Gastrocnemius medialis (tissue), 4 donors: Measurements from ENCODE around the gene CA10. TPM values are rescaled to one million over a fixed set of nuclear protein-coding genes. Genes with fewer than 3 reads are reported as not detected.

Experiments used
- ATAC-seq, 2 donors: fragments of 150-250 bp; one replicate each; pipeline ENCODE4 v1.9.1; 2016
- DNase-seq, 2 donors: peaks; one replicate each; pipeline ENCODE4 v3.0.0-alpha.2; 2019
- H3K27ac ChIP-seq, 4 donors: fragments of 200-600 bp; sonication (generic); 1 replicate in 1 of 4; 2 replicates in 3 of 4; pipeline ENCODE4 v1.5.1; 2016 to 2018; ENCODE audit warnings: mild to moderate bottlenecking in 2 of 4, moderate library complexity in 1 of 4
- H3K27me3 ChIP-seq, 3 donors: fragments of 200-600 bp; sonication (generic) in 2 of 3; 1 replicate in 1 of 3; 2 replicates in 2 of 3; pipeline versions ENCODE4 v1.5.1 to v1.6.0; 2016 to 2019; ENCODE audit warnings: mild to moderate bottlenecking in 1 of 3, moderate library complexity in 1 of 3
- H3K36me3 ChIP-seq, 2 donors: fragments of 200-600 bp; sonication (generic) in 1 of 2; one replicate each; pipeline ENCODE4 v1.5.1; 2017 to 2018
- H3K4me1 ChIP-seq, 2 donors: fragments of 200-600 bp; sonication (generic) in 1 of 2; one replicate each; pipeline ENCODE4 v1.5.1; 2016 to 2017; ENCODE audit warnings: mild to moderate bottlenecking in 2 of 2
- H3K4me3 ChIP-seq, 4 donors: fragments of 200-600 bp; sonication (generic) in 3 of 4; 1 replicate in 1 of 4; 2 replicates in 3 of 4; pipeline ENCODE4 v1.5.1; 2016 to 2019; ENCODE audit warnings: mild to moderate bottlenecking in 2 of 4
- H3K9me3 ChIP-seq, 3 donors: fragments of 200-600 bp; sonication (generic) in 2 of 3; 1 replicate in 1 of 3; 2 replicates in 2 of 3; pipeline ENCODE4 v1.5.1; 2016 to 2019
- POLR2A ChIP-seq, 2 donors: fragments of 450-650 bp; IDR thresholded peaks; one replicate each; pipeline ENCODE4 v1.6.1; 2017; ENCODE audit warnings: antibody characterized with exemption in 2 of 2, mild to moderate bottlenecking in 2 of 2, moderate library complexity in 2 of 2
- in situ Hi-C, 4 donors: fragments of 200-750 bp; cut with MboI; loops; one replicate each; pipeline versions ENCODE4 v1.15.0 to v1.8.0; 2017; ENCODE audit warnings: low sequenced_read_pairs in 4 of 4
- intact Hi-C: fragments of 100-400 bp; cut with DNase I; formaldehyde crosslinking; loops from one replicate; pipeline ENCODE4 v1.15.1; 2023; ENCODE audit warnings: low total_unique reads
- total RNA-seq, 4 donors: library from RNA; depleted of rRNA; stranded (reverse); fragments of >200 nt; gene quantifications; one replicate each; pipeline versions ENCODE4 v1.1.0 to v1.2.3, GENCODE V29; 2016
- TF ChIP-seq, protein P1 (sequence below), 5 experiments: fragments of 450-650 bp in 3 of 5; fragments of 200-600 bp in 2 of 5; sonication (generic) in 2 of 5; IDR thresholded peaks in 4 of 5; conservative IDR thresholded peaks in 1 of 5; 1 replicate in 4 of 5; 2 replicates in 1 of 5; pipeline ENCODE4 v1.5.1; 2016 to 2019; ENCODE audit warnings: antibody characterized with exemption in 5 of 5, mild to moderate bottlenecking in 3 of 5, moderate library complexity in 3 of 5

The CA10 gene
- total RNA-seq, 4 donors from 2014 or later, result not detected

DNA sequence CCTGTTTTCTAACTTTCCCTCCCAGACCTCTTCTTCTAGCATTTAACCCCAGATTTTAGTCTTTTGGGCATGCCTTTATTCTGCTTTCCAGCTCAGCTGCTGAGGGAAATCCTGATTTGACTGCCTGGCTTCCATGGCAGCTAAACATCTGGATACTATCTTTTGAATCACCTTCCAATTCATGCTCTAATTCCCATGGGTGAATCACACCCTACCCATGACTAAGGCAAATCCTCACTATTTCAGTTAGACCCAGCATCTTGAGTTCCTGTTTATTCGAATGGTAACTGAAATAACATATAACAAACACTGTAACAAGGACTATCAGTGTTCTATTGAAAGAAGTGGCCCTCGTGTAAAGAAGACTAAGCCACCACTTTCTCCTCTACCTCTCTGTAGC is 29.8 kb downstream of the CA10 start:
- H3K27me3 ChIP-seq, result peaks cover 0 to 2% (median 0%) of the 10 kb centered on the region in 3 donors
- DNase-seq (no peak), ATAC-seq (no peak)
- H3K9me3 ChIP-seq, result no peaks in the 10 kb centered on the region
- no peak overlapping the region for H3K27ac ChIP-seq
- intact Hi-C loops (no loop called here), in situ Hi-C loops (no loop called here)
- H3K4me1 ChIP-seq, result no peaks in the 10 kb centered on the region
- no peak for TF ChIP-seq POLR2A (IDR thresholded peaks at IDR 0.05)
- TF ChIP-seq, protein P1, sequence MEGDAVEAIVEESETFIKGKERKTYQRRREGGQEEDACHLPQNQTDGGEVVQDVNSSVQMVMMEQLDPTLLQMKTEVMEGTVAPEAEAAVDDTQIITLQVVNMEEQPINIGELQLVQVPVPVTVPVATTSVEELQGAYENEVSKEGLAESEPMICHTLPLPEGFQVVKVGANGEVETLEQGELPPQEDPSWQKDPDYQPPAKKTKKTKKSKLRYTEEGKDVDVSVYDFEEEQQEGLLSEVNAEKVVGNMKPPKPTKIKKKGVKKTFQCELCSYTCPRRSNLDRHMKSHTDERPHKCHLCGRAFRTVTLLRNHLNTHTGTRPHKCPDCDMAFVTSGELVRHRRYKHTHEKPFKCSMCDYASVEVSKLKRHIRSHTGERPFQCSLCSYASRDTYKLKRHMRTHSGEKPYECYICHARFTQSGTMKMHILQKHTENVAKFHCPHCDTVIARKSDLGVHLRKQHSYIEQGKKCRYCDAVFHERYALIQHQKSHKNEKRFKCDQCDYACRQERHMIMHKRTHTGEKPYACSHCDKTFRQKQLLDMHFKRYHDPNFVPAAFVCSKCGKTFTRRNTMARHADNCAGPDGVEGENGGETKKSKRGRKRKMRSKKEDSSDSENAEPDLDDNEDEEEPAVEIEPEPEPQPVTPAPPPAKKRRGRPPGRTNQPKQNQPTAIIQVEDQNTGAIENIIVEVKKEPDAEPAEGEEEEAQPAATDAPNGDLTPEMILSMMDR (IDR thresholded peaks at IDR 0.05 in 4 of 5, conservative IDR thresholded peaks at IDR 0.05 in 1 of 5), result no peak
- no peak overlapping the region for H3K4me3 ChIP-seq
- no peaks in the 10 kb centered on the region for H3K36me3 ChIP-seq

DNA sequence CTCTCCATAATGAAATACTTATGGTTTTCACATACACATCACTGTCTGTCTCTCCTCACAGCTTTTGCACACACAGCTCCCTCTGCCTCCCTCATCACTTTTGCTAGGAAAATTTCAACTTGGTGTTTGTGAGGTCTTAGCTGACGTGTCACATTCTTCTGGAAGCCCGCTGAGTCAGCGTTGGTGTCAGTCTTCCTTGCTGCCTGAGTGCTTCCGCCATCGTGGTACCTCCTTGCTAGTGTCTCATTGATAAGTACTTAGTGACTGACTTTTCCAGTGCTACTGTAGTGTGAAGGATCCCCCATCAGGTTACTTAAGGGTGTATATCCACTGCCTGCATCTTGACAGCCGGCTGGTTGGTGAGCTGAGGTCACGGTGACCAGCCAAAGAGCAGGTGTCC is 33.5 kb downstream of the CA10 start:
- ATAC-seq, result no peak
- Histone ChIP-seq H3K4me3 (no peak overlapping the region), H3K9me3 (no peaks in the 10 kb centered on the region), H3K4me1 (no peaks in the 10 kb centered on the region), H3K27me3 (no peaks in the 10 kb centered on the region), H3K36me3 (no peaks in the 10 kb centered on the region), H3K27ac (no peak overlapping the region)
- DNase-seq, result no peak
- intact Hi-C loops (no loop called here), in situ Hi-C loops (loop anchor here in 1 of 4 donors (25.0 kb wide), 2 partner anchors 113 to 813 kb away; no protein-coding TSS in a partner anchor)
- TF ChIP-seq, protein P1 (IDR thresholded peaks at IDR 0.05 in 4 of 5, conservative IDR thresholded peaks at IDR 0.05 in 1 of 5), result no peak
- TF ChIP-seq POLR2A (IDR thresholded peaks at IDR 0.05), result no peak

GRCh38 chr17:52124561-52124960 is 34.0 kb downstream of the CA10 start:
- Histone ChIP-seq H3K27me3 (no peaks in the 10 kb centered on the region), H3K36me3 (no peaks in the 10 kb centered on the region), H3K4me3 (no peak overlapping the region), H3K4me1 (no peaks in the 10 kb centered on the region), H3K27ac (no peak overlapping the region), H3K9me3 (no peaks in the 10 kb centered on the region)
- intact Hi-C loops, result no loop called here
- no peak for TF ChIP-seq POLR2A (IDR thresholded peaks at IDR 0.05)
- TF ChIP-seq, protein P1 (IDR thresholded peaks at IDR 0.05 in 4 of 5, conservative IDR thresholded peaks at IDR 0.05 in 1 of 5), result no peak
- no peak for DNase-seq
- in situ Hi-C loops, result loop anchor here in 1 of 4 donors (25.0 kb wide), 2 partner anchors 112 to 812 kb away; no protein-coding TSS in a partner anchor
- ATAC-seq, result no peak

DNA sequence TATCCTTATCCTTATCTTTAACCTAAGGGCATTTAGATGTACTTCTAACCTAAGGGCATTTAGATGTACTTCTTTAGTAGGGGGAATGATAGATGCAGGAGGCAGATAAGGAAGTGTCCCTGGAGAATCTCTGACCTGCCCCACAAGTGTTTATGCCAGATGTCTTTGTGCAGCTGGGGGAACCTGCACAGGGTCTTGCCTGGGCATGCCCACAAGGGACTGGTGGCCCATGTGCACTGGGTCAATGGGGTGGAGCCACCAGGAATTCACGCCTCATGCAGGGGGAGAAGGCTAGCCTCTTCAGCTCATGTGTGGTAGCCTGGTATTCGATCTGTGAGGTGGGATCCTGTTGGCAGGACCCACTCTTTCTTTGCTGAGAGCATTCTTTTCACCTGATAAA is 38.0 kb downstream of the CA10 start:
- in situ Hi-C loops (loop anchor here in 1 of 4 donors (25.0 kb wide), 2 partner anchors 108 to 808 kb away; no protein-coding TSS in a partner anchor), intact Hi-C loops (no loop called here)
- no peaks in the 10 kb centered on the region for H3K9me3 ChIP-seq
- no peaks in the 10 kb centered on the region for H3K27me3 ChIP-seq
- ATAC-seq (no peak), DNase-seq (no peak)
- H3K4me1 ChIP-seq, result no peaks in the 10 kb centered on the region
- no peak overlapping the region for H3K4me3 ChIP-seq
- no peaks in the 10 kb centered on the region for H3K36me3 ChIP-seq
- H3K27ac ChIP-seq, result no peak overlapping the region
- TF ChIP-seq POLR2A (IDR thresholded peaks at IDR 0.05), result no peak
- TF ChIP-seq, protein P1 (IDR thresholded peaks at IDR 0.05 in 4 of 5, conservative IDR thresholded peaks at IDR 0.05 in 1 of 5), result no peak
